Mucosa of descending colon (tissue), 3 donors: ENCODE results near the gene KDM2B. TPM values are rescaled to one million over a fixed set of nuclear protein-coding genes. Genes with fewer than 3 reads are reported as not detected.
A peak's percentile ranks its signal among the peaks of the same experiment; 100 is the strongest.

Experiments used
- ATAC-seq: fragments of 200-7000 bp; cut with Tn5 transposase; one replicate; pipeline ENCODE4 v1.9.1; 2020; ENCODE audit warnings: mild to moderate bottlenecking, moderate library complexity
- DNase-seq, 3 donors: peaks; one replicate each; pipeline ENCODE4 v3.0.0-alpha.2; 2020
- H3K36me3 ChIP-seq: fragments of 200-600 bp; one replicate; pipeline ENCODE4 v1.8.0; 2021; ENCODE audit warnings: low read depth, mild to moderate bottlenecking
- H3K4me1 ChIP-seq: fragments of 200-600 bp; one replicate; pipeline ENCODE4 v1.8.0; 2021; ENCODE audit warnings: low read depth, mild to moderate bottlenecking
- H3K4me3 ChIP-seq: fragments of 200-600 bp; one replicate; pipeline ENCODE4 v1.8.0; 2021; ENCODE audit warnings: mild to moderate bottlenecking
- H3K9me3 ChIP-seq: fragments of 200-600 bp; one replicate; pipeline ENCODE4 v1.8.0; 2021; ENCODE audit warnings: mild to moderate bottlenecking
- intact Hi-C, 2 donors: fragments of 100-400 bp; cut with DNase I in 1 of 2; cut with micrococcal nuclease in 1 of 2; formaldehyde crosslinking; loops; one replicate each; pipeline versions ENCODE4 v1.11.0 to v1.11.1; 2022; cut with DNase I, micrococcal nuclease
- total RNA-seq, 3 donors: library from RNA; stranded (reverse); fragmentation: NEBNext Ultra II Directional in 2 of 3; extraction: Animal tissue kit (Norgen Biotek cat#: 25700) in 2 of 3; gene quantifications; one replicate each; pipeline versions ENCODE4 v1.2.1 to v1.2.4, GENCODE V29; 2021 to 2023
- TF ChIP-seq, protein P1 (sequence below): fragments of 200-600 bp; IDR thresholded peaks from one replicate; pipeline ENCODE4 v1.8.0; 2022; ENCODE audit warnings: antibody characterized with exemption, mild to moderate bottlenecking
- donor health status: DM: no; HTN: no; CAD: no; lungs with moderate emphysema.
- donor health status: DM: no; HTN: no; CAD: no.
- donor health status: DM: no; HTN: yes; CAD: no.

The KDM2B gene
- total RNA-seq, 3 donors from 2014 or later, result 17.9 to 24.5 (median 18.3) TPM

DNA sequence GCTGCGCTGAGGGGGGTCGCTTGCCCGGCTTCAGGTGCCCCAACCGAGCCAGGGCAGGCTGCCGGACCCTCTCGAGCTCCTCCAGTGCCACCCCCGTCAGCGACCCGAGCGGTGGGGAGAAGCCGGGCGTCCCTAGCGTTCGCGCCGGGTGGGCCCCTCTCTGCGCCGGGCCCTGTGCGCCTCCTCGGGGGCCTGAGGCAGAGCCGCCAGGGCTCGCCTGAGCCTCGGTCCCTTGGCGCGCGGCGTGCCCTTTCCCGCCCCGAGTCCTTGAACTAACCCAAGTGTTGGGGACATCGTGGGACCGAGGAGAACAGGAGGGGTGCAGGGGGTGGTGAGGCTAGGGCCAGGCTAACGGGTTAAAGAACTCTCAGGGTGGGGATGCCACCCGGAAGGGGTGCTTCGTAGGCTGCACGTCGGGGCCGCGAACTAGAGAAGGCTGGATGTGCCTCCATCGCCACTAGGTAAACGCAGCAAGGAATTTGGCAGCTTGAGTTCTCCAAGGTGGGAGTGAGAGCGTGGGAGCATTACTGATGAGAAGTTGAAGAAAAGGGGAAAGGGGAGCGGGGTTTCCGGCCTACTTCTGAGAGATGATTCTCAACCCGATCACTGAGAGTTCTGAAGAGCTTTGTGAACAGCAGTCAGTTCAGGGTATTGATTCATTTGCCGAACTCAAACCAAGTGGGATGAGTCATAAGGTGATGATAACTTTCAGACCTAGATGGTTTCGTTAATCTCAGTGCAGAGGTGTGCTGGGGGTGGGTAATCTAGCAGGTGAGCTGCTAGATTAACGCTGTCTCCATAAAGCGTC, 180.3 kb downstream of the KDM2B start:
- peak; percentile 44 to 70 (median 69) for DNase-seq
- ATAC-seq, result peak; percentile 66
- intact Hi-C loops, result no loop called here
- TF ChIP-seq, protein P1, sequence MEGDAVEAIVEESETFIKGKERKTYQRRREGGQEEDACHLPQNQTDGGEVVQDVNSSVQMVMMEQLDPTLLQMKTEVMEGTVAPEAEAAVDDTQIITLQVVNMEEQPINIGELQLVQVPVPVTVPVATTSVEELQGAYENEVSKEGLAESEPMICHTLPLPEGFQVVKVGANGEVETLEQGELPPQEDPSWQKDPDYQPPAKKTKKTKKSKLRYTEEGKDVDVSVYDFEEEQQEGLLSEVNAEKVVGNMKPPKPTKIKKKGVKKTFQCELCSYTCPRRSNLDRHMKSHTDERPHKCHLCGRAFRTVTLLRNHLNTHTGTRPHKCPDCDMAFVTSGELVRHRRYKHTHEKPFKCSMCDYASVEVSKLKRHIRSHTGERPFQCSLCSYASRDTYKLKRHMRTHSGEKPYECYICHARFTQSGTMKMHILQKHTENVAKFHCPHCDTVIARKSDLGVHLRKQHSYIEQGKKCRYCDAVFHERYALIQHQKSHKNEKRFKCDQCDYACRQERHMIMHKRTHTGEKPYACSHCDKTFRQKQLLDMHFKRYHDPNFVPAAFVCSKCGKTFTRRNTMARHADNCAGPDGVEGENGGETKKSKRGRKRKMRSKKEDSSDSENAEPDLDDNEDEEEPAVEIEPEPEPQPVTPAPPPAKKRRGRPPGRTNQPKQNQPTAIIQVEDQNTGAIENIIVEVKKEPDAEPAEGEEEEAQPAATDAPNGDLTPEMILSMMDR, result no peak
- H3K4me3 ChIP-seq, result peak overlapping the region; percentile 82
- no peaks in the 10 kb centered on the region for H3K9me3 ChIP-seq
- peaks cover 14% of the 10 kb centered on the region for H3K4me1 ChIP-seq
- no peaks in the 10 kb centered on the region for H3K36me3 ChIP-seq

DNA sequence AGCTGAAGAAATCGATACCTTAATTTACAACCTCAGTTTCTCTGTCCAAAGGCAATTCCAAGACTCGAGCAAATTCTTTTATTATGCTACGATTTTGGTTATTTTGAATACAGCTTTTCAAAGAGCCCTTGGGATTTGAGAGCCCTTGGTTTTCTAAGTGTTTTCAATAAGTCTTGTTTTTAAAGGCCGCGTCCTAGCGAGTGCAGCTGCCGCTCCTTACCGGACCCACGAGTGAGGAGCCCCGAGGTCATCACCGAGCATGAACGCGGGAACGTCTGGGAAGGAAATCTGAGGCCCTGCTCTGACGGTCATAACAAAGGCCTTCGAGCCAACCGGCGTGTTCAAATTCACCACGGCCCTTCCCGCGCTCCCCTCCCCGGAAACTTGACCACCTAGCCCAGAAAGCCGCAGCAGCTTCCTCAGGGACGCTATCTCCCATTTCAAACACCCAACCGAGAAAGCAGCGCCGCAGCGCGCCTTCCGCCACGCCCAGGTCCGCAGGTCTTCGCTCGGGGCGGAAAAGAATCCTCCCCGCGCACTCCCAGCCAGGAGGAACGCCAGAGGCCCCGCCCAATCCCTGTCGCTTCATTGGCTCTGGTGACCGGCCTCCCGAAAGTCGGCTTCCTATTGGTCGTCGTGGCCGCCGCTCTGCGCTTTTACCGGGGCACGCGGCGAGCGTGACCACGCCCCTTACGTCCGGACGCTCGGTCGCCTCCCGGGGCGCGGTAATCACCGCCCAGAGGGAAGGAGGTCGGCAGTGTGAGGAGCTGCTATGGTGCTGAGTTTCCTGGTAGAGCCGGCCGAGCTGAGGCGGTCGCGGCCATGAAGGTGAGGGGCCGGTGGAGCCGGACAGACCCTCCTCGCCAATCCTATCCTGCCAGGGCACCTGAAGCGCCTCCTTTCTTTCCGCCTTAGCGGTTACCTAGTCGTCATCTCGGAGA, 181.2 kb downstream of the KDM2B start, which contains the start of gene RNF34:
Gene RNF34, plus strand, starts transcription at position 728 of the 941 bp plus-strand sequence. Its CDS starts 95 bp downstream, at position 823.
- peak within 1 kb of the TSS; percentile 82 for H3K4me3 ChIP-seq
- H3K36me3 ChIP-seq, result no peaks in the 10 kb centered on the region
- intact Hi-C loops, result no loop called here
- H3K9me3 ChIP-seq, result no peaks in the 10 kb centered on the region
- peak; percentile 97 for ATAC-seq
- TF ChIP-seq, protein P1, result no peak
- peaks cover 14% of the 10 kb centered on the region for H3K4me1 ChIP-seq
- DNase-seq, result peak; percentile 99 to 100 (median 99)

DNA sequence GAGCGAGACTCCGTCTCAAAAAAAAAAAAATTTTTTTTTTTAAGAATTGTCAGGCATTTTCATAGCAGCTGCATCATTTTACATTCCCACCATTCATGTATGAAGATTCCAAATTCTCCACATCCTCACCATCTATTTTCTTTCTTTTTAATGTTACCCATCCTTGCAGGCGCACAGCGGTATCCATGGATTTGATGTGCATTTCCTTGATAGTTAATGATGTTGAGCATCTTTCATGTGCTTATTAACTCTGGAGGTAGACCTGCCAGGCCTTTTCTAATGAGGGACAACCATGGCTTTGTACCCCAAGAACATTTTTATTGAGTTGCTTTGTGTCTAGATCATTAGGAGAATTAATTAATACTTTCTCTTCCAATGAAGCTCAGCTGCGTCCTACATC, 182.5 kb downstream of the KDM2B start:
- Histone ChIP-seq H3K4me3 (no peak overlapping the region), H3K9me3 (no peaks in the 10 kb centered on the region), H3K4me1 (peaks cover 14% of the 10 kb centered on the region), H3K36me3 (no peaks in the 10 kb centered on the region)
- TF ChIP-seq, protein P1, result no peak
- intact Hi-C loops, result no loop called here
- ATAC-seq, result no peak
- no peak for DNase-seq

DNA sequence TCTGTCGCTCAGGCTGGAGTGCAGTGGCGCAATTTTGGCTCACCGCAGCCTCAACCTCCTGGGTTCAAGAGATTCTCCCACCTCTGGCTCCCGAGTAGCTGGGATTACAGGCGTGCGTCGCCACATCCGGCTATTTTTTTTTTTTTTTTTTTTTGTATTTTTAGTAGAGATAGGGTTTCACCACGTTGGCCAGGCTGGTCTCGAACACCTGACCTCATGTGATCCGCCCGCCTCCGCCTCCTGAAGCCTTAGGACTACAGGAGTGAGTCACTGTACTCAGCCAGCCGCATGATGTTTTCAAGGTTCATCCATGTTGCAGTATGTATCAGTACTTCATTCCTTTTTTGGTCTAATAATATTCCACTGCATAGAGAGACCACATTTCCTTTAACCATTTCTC, 183.3 kb downstream of the KDM2B start:
- H3K36me3 ChIP-seq, result no peaks in the 10 kb centered on the region
- H3K4me1 ChIP-seq, result peaks cover 14% of the 10 kb centered on the region
- intact Hi-C loops, result no loop called here
- ATAC-seq (no peak), DNase-seq (no peak)
- no peaks in the 10 kb centered on the region for H3K9me3 ChIP-seq
- H3K4me3 ChIP-seq, result no peak overlapping the region
- TF ChIP-seq, protein P1, result no peak

DNA sequence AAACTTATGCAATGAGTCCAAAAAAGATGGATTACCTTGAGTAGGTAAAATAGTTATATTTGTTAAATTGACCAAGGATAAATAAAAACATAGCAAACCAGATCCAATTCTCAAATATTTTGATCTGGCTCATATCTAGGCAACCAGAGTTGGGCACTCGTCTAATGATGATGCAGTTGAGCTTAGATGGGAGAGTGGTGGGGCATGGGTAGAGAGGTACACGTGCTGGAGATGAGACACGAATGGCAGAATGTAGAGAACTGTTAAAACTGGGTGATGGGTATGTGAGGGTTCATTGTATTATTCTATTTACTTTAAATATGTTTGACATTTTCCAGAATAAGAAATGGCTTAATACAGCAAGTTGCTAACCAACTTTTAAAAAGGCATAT, 188.5 kb downstream of the KDM2B start:
- DNase-seq, result no peak
- H3K4me1 ChIP-seq, result no peaks in the 10 kb centered on the region
- intact Hi-C loops, result no loop called here
- no peak overlapping the region for H3K4me3 ChIP-seq
- H3K9me3 ChIP-seq, result no peaks in the 10 kb centered on the region
- TF ChIP-seq, protein P1, result no peak
- ATAC-seq, result no peak
- H3K36me3 ChIP-seq, result no peaks in the 10 kb centered on the region
